ENCODE results near the gene TERT.
"Not testable (repeated sequence)": the region's sequence is repeated elsewhere in the genome, so short reads cannot be mapped to it uniquely, and the experiment has no call there.

Gene TERT

DNA sequence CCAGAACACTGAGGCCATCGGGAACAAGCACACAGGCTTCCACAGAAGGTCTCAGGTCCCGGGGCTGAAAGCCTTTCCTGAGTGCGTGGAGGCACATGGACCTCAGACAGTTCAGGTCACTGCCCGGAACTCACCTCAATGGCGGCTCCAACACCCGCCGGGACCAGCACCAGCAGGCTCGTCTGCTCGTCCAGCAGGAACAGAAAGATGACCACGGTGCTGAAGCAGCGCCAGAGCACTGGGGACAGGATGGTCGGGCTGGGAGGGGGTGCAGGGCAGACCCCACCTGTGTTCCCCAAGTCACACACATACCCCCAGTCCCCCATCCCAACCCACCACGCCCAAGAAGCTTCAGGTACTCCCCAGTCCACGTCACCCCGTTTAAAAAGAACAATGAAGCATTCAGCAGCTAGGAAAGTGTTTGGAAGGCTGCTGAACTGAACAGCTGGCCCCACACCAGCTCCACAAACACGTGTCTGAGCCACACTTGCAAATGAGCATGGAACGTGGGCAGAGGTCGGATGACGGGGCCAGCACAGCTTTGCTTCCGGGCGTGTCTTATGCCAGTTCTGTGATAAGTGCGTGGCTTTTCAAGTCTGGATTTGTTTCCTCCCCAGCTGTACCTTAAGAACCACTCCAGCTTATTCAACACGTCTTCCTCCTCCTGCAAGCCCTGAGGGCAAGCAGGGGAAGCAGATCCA, 35.4 kb upstream of the TERT start:
- no peak for DNase-seq (ENCODE audit: low read depth)
- H3K4me3 ChIP-seq (ENCODE audit: low read depth, low read length): no peak overlapping the region
- in situ Hi-C loops (cut with HindIII; ENCODE audit: low sequenced_read_pairs): no loop called here
- TF ChIP-seq, protein P1, sequence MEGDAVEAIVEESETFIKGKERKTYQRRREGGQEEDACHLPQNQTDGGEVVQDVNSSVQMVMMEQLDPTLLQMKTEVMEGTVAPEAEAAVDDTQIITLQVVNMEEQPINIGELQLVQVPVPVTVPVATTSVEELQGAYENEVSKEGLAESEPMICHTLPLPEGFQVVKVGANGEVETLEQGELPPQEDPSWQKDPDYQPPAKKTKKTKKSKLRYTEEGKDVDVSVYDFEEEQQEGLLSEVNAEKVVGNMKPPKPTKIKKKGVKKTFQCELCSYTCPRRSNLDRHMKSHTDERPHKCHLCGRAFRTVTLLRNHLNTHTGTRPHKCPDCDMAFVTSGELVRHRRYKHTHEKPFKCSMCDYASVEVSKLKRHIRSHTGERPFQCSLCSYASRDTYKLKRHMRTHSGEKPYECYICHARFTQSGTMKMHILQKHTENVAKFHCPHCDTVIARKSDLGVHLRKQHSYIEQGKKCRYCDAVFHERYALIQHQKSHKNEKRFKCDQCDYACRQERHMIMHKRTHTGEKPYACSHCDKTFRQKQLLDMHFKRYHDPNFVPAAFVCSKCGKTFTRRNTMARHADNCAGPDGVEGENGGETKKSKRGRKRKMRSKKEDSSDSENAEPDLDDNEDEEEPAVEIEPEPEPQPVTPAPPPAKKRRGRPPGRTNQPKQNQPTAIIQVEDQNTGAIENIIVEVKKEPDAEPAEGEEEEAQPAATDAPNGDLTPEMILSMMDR (IDR thresholded peaks at IDR 0.05; ENCODE audit: low read depth, low read length, missing control alignments): no peak

GRCh38 chr5:1329111-1329579, 34.3 kb upstream of the TERT start:
- no peak for DNase-seq (ENCODE audit: low read depth)
- in situ Hi-C loops (cut with HindIII; ENCODE audit: low sequenced_read_pairs): no loop called here
- TF ChIP-seq, protein P1 (IDR thresholded peaks at IDR 0.05; ENCODE audit: low read depth, low read length, missing control alignments): no peak
- no peak overlapping the region for H3K4me3 ChIP-seq (ENCODE audit: low read depth, low read length)

DNA sequence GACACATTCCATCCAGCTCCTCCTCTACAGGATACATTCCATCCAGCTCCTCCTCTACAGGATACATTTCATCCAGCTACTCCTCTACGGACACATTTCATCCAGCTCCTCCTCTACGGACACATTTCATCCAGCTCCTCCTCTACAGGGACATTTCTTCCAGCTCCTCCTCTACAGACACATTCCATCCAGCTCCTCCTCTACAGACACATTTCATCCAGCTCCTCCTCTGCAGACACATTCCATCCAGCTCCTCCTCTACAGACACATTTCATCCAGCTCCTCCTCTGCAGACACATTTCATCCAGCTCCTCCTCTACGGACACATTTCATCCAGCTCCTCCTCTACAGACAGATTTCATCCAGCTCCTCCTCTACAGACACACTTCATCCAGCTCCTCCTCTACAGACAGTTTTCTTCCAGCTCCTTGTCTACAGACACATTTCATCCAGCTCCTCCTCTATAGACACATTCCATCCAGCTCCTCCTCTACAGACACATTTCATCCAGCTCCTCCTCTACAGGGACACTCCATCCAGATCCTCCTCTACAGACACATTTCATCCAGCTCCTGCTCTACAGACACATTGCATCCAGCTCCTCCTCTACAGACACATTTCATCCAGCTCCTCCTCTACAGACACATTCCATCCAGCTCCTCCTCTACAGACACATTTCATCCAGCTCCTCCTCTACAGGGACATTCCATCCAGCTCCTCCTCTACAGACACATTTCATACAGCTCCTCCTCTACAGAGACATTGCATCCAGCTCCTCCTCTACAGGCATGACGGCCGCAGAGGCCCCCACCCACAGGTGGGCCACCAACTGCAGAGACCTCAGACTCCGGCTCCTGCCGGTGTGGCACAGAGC, 33.6 kb upstream of the TERT start:
- in situ Hi-C loops (cut with HindIII; ENCODE audit: low sequenced_read_pairs): not testable (repeated sequence)

DNA sequence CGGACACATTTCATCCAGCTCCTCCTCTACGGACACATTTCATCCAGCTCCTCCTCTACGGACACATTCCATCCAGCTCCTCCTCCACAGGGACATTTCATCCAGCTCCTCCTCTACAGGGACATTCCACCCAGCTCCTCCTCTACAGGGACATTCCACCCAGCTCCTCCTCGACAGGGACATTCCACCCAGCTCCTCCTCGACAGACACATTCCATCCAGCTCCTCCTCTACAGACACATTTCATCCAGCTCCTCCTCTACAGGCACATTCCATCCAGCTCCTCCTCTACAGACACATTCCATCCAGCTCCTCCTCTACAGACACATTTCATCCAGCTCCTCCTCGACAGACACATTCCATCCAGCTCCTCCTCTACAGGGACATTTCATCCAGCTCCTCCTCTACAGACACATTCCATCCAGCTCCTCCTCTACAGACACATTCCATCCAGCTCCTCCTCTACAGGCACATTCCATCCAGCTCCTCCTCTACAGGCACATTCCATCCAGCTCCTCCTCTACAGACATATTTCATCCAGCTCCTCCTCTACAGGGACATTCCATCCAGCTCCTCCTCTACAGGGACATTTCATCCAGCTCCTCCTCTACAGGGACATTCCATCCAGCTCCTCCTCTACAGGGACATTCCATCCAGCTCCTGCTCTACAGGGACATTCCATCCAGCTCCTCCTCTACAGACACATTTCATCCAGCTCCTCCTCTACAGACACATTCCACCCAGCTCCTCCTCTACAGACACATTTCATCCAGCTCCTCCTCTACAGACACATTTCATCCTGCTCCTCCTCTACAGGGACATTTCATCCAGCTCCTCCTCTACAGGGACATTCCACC, 32.3 kb upstream of the TERT start:
- H3K4me3 ChIP-seq (ENCODE audit: low read depth, low read length); DNase-seq (ENCODE audit: low read depth); in situ Hi-C loops (cut with HindIII; ENCODE audit: low sequenced_read_pairs): not testable (repeated sequence)

More for the DNA sequence above, 33.6 kb upstream of the TERT start:
- not testable (repeated sequence) for DNase-seq (ENCODE audit: low read depth); H3K4me3 ChIP-seq (ENCODE audit: low read depth, low read length)

GRCh38 chr5:1326532-1326875, 31.6 kb upstream of the TERT start:
- DNase-seq (ENCODE audit: low read depth); in situ Hi-C loops (cut with HindIII; ENCODE audit: low sequenced_read_pairs); H3K4me3 ChIP-seq (ENCODE audit: low read depth, low read length): not testable (repeated sequence)

DNA sequence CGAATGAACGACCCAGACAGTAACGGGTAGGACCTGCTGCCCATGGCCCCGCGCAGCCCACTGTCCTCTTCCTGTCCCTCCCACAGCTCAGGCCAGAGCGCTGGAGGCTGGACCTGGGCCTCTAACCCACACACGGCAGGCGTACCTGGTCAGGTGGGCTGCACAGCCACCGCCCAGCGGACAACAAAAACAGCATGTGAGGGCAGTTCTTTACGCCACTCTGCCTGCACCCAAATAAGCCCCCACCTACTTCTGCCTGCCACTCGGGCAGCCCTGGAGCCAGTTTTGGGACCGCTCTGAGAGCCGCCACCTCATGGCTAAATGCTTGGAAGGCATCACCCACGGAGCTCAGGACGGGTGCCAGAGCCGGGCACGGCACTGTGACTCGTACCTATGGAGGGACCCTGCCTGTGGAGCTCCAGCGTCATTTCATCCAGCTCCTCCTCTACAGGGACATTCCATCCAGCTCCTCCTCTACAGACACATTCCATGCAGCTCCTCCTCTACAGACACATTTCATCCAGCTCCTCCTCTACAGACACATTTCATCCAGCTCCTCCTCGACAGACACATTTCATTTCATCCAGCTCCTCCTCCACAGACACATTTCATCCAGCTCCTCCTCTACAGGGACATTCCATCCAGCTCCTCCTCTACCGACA, 31.1 kb upstream of the TERT start:
- DNase-seq (ENCODE audit: low read depth): no peak
- no peak overlapping the region for H3K4me3 ChIP-seq (ENCODE audit: low read depth, low read length)
- TF ChIP-seq, protein P1 (IDR thresholded peaks at IDR 0.05; ENCODE audit: low read depth, low read length, missing control alignments): no peak

DNA sequence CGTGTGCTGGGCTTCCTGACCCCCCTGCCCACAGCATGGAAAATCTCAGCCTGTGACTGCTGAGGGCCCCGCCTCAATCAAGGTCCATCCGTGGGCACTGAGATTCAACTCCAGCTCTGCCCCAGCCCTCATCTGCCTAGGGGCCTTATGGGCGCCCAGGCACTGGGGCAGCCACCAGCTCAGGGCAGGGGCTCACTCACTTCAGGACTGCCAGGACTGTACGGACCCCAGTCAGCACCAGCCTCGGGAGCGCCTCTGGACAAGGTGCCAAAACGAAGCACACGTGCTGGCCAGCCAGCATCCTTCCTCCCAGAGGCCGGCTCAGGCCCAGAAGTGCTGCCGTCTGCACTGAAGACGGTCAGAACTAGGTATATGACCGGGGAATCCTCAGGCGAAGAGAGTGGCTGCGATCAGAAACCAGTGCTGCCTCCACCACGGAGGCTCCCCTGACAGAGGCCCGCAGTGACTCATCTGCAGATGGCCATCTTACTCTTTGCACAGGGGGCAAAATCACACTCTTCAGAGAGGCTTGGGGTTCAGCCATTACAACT, 30.4 kb upstream of the TERT start:
- in situ Hi-C loops (cut with HindIII; ENCODE audit: low sequenced_read_pairs): no loop called here
- DNase-seq (ENCODE audit: low read depth): no peak
- TF ChIP-seq, protein P1 (IDR thresholded peaks at IDR 0.05; ENCODE audit: low read depth, low read length, missing control alignments): no peak
- H3K4me3 ChIP-seq (ENCODE audit: low read depth, low read length): no peak overlapping the region

More for the DNA sequence above, 31.1 kb upstream of the TERT start:
- in situ Hi-C loops (cut with HindIII; ENCODE audit: low sequenced_read_pairs): no loop called here
